ENCODE data around the gene ATP7A.
"Not testable (repeated sequence)": the region's sequence is repeated elsewhere in the genome, so short reads cannot be mapped to it uniquely, and the experiment has no call there.

The ATP7A gene

GRCh38 chrX:77910108-77910840 lies at the start of gene ATP7A:
Gene ATP7A (plus strand): TSS chrX:77910693. CDS start chrX:77971642, 60,949 bp downstream.
- peak; percentile 79 to 90 for DNase-seq

DNA sequence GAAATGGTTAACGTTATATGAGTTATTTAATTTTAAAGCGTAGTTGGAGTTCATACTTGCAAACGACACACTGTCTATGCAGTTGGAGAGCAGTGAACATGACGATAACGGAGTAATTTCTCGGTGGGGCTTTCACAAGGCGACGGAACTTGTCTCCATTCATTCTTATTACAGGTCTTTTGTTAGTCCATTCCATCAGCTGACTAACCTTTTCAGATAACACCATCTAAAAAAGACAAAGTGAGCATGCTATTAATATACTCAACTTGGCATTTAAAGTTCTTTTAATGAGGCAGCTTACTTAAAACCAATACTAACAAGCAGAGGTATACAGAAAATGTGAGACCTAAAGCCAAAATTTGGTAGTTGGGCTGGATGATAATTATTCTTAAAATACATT lies 35.1 kb upstream of the ATP7A start:
- no peak for DNase-seq

- not testable (repeated sequence) for DNase-seq
Observed at GRCh38 chrX:77881418-77881817, 29.1 kb upstream of the ATP7A start.

DNA sequence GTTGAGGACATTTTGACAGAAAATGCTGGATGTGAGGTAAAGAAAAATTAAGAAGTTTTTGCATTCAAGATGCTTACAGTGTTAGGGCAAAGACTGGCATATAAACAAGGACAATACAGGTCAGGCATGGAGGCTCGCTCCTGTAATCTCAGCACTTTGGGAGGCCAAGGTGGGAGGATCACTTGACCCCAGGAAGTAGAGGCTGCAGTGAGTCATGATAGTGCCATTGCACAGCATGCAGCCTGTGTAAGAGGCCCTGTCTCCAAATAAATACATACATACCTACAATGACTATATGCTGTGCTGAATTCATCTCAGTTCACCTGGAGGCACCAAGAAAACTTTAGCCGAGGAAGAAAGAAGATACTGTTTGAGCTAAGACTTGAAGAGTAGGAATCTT lies 17.6 kb upstream of the ATP7A start:
- no peak for DNase-seq

DNA sequence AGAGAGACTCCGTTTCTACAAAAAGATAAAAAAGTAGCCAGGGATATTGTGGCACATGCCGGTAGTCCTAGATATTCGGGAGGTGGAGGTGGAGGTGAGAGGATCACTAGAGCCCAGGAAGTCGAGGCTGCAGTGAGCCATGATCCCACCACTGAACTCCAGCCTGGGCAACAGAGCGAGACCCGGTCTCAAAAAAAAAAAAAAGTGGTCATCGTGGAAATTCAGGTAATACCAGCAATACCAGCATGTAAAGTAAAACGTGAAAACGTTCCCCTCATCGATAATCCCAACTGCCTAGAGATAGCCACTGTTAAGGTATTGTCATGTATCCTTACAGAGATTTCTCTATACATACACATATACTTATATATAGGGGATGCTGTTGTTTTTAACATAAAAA lies 16.8 kb upstream of the ATP7A start:
- no peak for DNase-seq

- DNase-seq: peak; percentile 95 to 98
Observed at GRCh38 chrX:77894921-77895886, 15.3 kb upstream of the ATP7A start, which contains the start of gene MAGT1. Gene MAGT1 (minus strand): TSS chrX:77895435. CDS start chrX:77895410, 25 bp downstream.

GRCh38 chrX:77899081-77899828 lies 11.2 kb upstream of the ATP7A start, which contains the start of gene COX7B:
Gene COX7B (plus strand): TSS chrX:77899468. CDS start chrX:77899554, 86 bp downstream.
- peak; percentile 94 to 97 for DNase-seq

- DNase-seq: no peak
Observed at GRCh38 chrX:77900688-77901087, 9.8 kb upstream of the ATP7A start.

DNA sequence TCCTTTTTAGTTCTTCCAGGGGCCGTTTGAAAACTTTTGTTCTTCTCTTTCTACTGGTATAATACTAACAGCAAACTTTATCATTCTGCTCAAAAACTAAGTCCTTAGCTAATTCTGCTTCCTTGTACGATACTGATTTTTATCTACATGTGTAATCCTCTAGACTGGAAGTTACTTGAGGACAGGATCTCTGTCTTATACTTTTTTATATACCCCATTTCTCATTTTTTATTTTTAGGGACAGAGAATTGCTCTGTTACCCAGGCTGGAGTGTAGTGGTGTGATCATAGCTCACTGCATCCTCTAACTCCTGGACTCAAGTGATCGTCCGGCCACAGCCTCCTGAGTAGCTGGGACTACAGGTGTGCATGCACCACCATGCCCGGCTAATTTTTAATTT lies 9.0 kb upstream of the ATP7A start:
- DNase-seq: no peak

DNA sequence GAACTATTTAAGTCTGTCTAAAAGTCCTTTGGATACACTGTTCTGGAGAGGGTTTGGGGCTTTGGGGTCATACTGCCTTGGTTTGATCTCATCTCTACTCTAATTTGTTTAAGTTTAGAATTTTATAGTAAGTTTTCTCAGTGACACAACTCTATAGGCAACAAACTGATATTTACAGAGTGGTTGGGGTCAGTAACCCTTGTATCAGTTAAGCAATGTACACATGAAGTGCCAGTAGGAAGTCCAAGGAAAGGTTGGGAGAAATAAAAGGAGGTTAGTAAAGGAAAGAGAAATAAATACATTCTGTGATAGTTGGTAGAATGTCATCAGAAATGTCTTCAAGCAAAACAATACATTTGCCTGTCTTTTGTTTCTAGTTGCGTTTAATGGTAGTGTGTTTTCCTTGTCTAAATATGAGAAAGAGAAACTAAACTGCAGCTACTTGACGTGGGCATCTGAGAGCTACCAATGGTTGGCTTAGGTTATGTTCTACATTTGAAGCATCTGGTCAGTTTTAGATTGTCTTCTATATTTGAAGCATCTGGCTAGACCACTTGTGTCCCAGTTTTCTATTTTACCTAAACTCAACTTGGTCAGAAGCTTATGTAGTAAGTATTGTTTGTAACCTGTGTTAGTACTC lies 6.9 kb downstream of the ATP7A start:
- DNase-seq: no peak

- no peak for DNase-seq
Observed at GRCh38 chrX:77918568-77918967, 8.1 kb downstream of the ATP7A start.

- DNase-seq: not testable (repeated sequence)
Observed at GRCh38 chrX:77919370-77919769, 8.9 kb downstream of the ATP7A start.

DNA sequence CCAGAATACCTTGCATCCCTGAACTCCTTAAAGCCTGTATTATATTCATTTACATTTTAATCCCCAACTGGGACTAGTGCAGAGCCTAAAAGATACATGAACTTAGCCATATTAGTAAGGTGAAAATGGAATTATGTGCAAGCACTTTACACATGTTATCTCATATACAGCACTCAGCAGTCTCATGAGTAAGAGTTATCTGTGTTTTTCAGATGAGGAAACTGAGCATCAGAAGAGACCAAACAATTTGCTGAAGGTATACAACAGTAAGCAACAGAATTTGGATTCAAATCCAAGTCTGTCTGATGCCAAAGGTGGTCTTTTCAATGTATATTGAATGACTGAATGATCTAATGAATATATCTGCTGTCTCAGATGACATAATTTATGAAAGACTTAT lies 12.3 kb downstream of the ATP7A start:
- DNase-seq: no peak

DNA sequence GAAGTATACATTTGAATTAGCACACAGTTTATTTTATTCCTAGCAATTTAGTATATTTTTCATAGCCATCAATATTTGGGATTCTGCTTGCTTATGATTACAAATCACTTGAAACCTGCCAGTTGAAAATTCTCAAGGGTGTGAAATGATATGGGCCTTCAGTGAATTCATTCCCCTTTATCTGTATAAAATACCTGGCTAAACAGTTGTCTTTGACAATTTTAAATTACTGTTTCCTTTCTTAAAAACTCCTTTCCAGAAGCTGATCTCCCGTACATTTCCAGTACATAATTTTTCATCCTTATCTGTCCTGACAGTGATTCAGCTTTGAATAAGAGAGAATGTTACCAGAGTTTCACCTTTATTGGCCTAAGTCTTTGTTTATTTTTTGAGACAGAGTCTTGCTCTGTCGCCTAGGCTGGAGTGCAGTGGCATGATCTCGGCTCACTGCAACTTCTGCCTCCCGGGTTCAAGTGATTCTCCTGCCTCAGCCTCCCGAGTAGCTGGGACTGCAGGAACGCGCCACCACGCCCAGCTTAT lies 13.9 kb downstream of the ATP7A start:
- DNase-seq: no peak

- DNase-seq: no peak
Observed at GRCh38 chrX:77925764-77926163, 15.3 kb downstream of the ATP7A start.

- no peak for DNase-seq
Observed at GRCh38 chrX:77930581-77930980, 20.1 kb downstream of the ATP7A start.

GRCh38 chrX:77935886-77936285 lies 25.4 kb downstream of the ATP7A start:
- DNase-seq: no peak

- DNase-seq: no peak
Observed at GRCh38 chrX:77936299-77936698, 25.8 kb downstream of the ATP7A start.

DNA sequence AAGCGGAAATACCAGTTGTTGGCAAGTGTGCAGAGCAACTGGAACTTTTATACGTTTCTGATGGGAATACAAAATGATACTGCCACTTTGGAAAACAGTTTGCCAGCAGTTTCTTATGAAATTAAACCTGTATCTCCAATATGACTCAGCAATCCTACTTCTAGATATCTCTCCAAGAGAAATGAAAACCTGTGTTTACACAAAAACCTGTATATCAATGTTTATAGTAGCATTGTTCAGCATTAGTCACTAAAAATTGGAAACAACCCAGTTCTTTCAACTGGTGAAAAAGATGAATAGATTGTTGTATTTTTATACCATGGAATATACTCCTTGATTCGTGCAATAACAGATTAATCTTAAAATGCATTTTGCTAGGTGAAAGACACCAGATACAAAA lies 26.8 kb downstream of the ATP7A start:
- DNase-seq: no peak

DNA sequence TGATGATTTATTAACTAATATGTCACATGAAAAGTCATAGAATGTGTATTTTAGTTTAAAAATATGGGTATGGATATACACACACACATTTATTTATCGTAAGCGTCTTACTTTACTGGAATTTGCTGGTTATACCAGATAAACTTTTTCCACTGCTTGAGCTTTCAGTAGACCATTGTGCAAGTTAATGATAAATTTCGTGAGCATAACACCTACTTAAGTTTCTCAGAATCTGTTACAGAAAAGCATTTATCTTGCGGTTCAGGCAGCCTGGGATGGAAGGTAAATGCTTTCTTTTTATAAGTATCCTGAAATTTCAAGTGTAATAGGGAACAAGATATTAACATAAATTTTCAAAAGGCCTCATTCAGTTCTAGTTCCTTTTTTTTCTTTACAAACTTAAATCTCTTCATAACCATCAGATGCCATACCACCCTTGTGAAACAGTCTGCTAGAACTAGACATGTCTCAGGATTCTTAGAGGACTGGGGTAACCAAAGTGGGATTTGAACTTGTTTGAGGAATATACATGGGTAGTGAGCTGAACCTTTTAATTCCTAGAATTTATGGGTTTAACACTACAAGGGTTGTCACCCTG lies 27.7 kb downstream of the ATP7A start:
- DNase-seq: no peak

- not testable (repeated sequence) for DNase-seq
Observed at GRCh38 chrX:77945031-77945430, 34.5 kb downstream of the ATP7A start.
